GM21381 (cell line): ENCODE data around the gene FAM181A.

Experiments
- ATAC-seq: cut with Tn5 transposase; IDR thresholded peaks from one replicate; pipeline ENCODE4 v1.9.1; 2021; ENCODE audit warnings: mild to moderate bottlenecking, moderate library complexity; ENCODE audit not compliant: unreplicated experiment

FAM181A gene

GRCh38 chr14:93903342-93904184 is 23.6 kb upstream of the FAM181A start:
- no peak for ATAC-seq

- no peak for ATAC-seq
Observed at GRCh38 chr14:93905623-93906022, 21.5 kb upstream of the FAM181A start.

DNA sequence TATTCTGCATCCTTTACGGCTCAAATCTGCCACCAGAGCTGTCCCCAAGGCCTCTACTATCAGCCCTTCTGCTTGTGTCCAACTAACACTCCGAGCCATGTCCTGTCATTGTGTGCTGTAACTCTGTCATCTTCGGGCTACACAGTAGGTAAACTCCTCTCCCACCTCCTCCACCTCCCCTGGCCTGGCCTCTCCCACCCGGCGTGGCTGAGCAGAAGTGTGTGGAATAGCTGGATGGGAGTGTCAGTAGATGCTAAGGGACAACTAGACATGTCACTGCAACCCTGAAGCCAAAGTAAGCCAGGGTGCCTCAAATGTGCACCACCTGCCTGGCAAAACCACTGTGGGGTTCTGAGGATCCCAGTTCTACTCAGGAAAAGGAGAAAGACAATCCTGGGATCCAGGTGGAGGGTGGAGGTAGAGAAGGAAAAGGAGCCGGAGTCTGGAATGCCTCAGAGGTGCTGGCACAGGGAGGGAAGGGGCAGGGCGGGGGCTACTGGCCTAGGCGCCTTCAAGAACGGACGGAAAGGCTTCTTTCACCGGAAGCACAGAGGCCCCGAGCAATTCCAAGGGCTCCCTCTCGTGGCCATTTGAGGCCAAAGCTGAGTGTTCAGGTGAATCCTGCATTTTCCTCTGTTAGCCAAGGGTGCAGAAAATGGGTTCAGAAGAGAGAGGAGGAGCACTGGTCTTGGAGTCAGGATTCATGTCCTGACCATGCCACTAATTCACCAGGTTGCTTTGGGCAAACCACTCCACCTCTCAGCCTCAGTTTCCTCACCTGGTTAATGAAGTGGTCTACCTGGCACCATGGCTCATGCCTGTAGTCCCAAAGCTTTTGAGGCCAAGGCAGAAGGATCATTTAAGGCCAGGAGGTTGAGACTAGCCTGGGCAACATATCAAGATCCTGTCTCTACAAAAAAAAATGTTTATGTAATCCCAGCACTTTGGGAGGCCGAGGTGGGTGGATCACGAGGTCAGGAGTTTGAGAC is 20.5 kb upstream of the FAM181A start:
- ATAC-seq = peak; percentile 77

- no peak for ATAC-seq
Observed at GRCh38 chr14:93909429-93910128, 17.6 kb upstream of the FAM181A start.

GRCh38 chr14:93911975-93912615 is 15.0 kb upstream of the FAM181A start:
- ATAC-seq = no peak

DNA sequence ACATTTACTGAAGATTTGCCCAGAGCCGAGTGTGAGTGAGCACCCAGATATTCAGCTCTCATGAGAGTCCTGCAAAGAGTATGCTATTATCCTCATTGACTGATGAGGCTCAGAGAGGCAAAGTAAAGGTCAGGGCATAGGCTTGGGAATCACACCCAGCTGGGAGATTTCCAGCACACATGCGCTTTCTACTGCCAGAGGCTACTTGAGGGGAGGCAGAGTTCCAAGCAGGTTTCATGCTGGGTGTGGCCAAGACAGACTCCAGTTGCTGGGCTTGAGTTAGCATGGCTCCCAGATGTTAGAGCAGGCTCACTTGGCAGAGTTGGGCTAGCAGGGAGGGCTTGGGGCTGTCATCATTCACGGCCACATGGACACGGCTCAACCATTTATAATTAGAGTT is 14.4 kb upstream of the FAM181A start:
- ATAC-seq = no peak

GRCh38 chr14:93914278-93914677 is 12.9 kb upstream of the FAM181A start:
- no peak for ATAC-seq

- ATAC-seq = no peak
Observed at GRCh38 chr14:93915070-93915705, 12.0 kb upstream of the FAM181A start.

GRCh38 chr14:93915800-93916199 is 11.3 kb upstream of the FAM181A start:
- ATAC-seq = no peak

GRCh38 chr14:93916498-93916897 is 10.6 kb upstream of the FAM181A start:
- ATAC-seq = no peak

DNA sequence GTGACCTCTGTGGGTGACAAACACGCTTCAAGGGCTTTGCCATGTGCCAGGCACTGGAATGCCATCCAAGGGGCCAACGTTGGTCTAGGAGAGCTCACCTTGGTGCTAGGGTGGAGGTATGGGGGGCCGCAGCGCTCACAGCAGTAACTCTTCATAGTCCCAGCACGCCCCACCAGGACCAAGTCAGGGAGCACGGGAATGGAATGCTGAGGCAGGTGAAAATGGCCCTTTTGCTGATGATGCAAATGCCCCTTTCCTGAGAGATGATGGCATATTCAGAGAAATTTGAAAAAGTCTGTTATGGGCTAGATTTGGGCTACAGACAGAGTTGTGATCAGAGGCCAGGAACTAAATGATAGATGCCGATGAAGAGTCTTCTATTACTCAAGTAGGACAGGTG is 10.0 kb upstream of the FAM181A start:
- ATAC-seq = no peak

- no peak for ATAC-seq
Observed at GRCh38 chr14:93921001-93921806, 5.9 kb upstream of the FAM181A start.

DNA sequence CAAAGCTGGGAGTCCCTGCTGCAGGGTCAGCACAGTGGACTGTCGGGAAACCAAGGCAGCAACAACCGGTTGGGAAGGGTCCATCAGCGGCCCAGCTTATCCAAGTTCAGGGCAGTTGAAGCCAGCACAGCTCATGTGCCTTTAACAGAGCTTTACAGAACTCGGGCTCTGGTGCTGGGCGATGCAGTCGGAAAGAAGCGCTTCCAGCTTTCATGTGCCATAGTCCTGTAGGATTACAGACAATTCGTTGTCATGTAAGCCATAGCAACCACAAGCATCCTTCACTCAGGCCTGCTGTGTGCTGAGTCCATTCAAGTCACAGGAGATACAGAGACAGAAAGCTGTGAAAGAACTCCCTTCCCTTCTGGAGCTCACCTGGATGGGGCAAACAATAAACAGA is 3.5 kb upstream of the FAM181A start:
- no peak for ATAC-seq

DNA sequence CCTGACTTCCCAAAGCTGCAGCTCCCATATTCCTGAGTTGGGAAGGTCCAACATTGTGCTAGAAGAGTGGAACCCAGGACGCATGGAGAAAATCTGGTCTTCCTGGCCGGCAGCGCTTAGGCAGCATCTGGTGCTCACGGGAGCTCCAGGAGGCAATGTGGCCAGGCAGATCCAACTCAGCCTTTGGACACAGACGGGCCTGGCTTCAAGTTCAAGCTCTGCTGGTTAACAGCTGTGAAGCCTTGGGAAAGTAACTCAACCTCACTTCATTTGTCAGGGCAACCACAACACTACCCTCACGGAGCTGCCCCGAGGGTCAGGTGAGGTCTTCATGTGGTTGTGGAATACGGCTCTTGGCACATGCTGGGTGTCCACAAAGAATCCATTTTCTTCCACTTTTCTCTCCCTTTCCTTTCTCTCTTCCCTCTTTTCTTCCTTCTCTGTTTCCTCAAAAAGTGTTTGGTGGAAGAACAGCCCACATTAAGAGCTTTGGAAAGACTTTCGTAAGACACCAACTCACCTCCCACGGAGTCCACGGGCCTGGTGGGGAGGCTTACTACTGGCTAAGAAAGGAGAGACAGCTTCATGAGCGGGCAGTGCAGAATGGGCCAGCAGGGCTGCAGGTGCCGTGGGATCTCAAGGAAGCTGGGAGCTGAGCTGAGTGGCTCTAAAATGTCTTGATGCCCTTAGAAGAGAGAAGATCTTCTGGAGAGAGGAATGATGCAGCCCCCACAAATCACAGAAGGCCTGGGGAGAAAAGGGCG is 2.4 kb upstream of the FAM181A start:
- ATAC-seq = no peak

DNA sequence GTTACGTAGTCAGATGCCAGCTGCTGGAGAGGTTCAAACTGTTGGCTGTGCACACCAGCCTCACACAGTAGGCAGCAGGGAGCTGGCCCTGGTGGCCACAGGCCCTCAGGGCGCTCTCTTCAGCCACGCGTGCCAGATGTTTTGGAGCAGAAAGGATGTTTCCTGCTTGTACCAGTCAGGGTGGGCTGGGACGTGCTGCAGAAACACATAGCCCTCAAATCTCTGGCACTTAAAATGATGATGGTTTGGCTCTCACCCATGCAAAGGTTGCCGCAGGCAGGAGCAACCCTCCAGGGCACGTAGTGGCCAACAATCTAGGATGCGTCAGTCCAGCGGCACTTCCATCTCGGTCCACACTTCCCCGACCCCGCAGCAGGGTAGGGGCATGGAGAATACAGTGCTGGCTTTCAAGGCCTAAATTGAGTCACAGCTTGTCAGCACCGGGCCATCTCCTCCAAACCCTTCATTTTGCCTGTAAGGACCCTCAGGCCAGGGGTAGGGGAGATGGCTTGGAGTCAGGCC is 1.7 kb upstream of the FAM181A start:
- ATAC-seq = no peak

- ATAC-seq = no peak
Observed at GRCh38 chr14:93926245-93926872, 785 bp upstream of the FAM181A start.

DNA sequence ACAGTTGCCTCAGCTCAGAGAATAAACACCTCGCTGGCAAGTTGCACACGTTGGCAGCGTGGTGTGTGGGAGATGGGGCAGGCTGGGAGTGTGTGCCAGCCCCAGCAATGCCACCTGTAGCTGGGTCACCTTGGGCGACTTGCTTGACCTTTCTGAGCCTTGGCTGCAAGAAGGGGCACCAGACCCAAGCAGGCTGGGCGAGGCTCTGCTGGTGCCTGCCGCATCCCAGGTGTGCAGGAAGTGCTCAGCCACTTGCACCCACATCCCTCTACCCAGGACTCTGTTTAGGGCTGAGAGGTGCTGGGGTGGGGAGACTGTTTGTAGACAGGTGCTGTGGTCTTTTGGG is 629 bp downstream of the FAM181A start:
- ATAC-seq = no peak
